CD4-positive, alpha-beta memory T cell (primary cell): Measurements from ENCODE around the gene ROM1. TPM values are rescaled to one million over a fixed set of nuclear protein-coding genes. Genes with fewer than 3 reads are reported as not detected.

Experiments
- CTCF ChIA-PET: fragments of 350-600 bp; sonication (Branson Sonifier 250); formaldehyde crosslinking; loops from one replicate; lab custom pipeline; 2021; ENCODE audit warnings: inconsistent platforms; ENCODE audit not compliant: partially characterized antibody; lab: Charles Lee
- POLR2A ChIA-PET: fragments of 350-600 bp; sonication (Branson Sonifier 250); formaldehyde crosslinking; loops from one replicate; lab custom pipeline; 2021; ENCODE audit not compliant: partially characterized antibody; lab: Charles Lee
- DNase-seq, 5 donors: peaks; one replicate each; pipeline versions ENCODE4 v3.0.0 to v3.0.0-alpha.2; 2020 to 2022; ENCODE audit warnings: mixed read lengths in 1 of 5
- H3K27ac ChIP-seq: one replicate; pipeline ENCODE4 v1.7.0; 2013; ENCODE audit warnings: low read depth, low read length
- H3K27me3 ChIP-seq: 2 replicates; pipeline ENCODE4 v1.7.0; 2013; ENCODE audit warnings: mild to moderate bottlenecking, low read length, moderate library complexity; ENCODE audit not compliant: insufficient read depth
- H3K36me3 ChIP-seq: 2 replicates; pipeline ENCODE4 v1.7.0; 2013; ENCODE audit warnings: mild to moderate bottlenecking, low read length, moderate library complexity; ENCODE audit not compliant: insufficient read depth
- H3K4me1 ChIP-seq: 2 replicates; pipeline ENCODE4 v1.7.0; 2013; ENCODE audit warnings: mild to moderate bottlenecking, low read length, moderate library complexity; ENCODE audit not compliant: insufficient read depth
- H3K4me3 ChIP-seq, 2 donors: one replicate each; pipeline ENCODE4 v1.7.0; 2013; ENCODE audit warnings: low read length in 2 of 2, mild to moderate bottlenecking in 1 of 2
- H3K9me3 ChIP-seq, 2 donors: one replicate each; pipeline ENCODE4 v1.7.0; 2013; ENCODE audit warnings: low read length in 2 of 2, control low read depth in 1 of 2; ENCODE audit not compliant: control insufficient read depth in 1 of 2
- H3K27ac Mint-ChIP-seq, 7 donors: one replicate each; pipeline ENCODE4 v1.8.0; 2020 to 2021; ENCODE audit warnings: mixed read lengths in 7 of 7, mild to moderate bottlenecking in 6 of 7, inconsistent platforms in 3 of 7, moderate library complexity in 3 of 7
- H3K27me3 Mint-ChIP-seq, 2 donors: one replicate each; pipeline ENCODE4 v1.8.0; 2020 to 2021; ENCODE audit warnings: mixed read lengths in 2 of 2
- H3K36me3 Mint-ChIP-seq, 2 donors: one replicate each; pipeline ENCODE4 v1.8.0; 2020 to 2021; ENCODE audit warnings: mixed read lengths in 2 of 2, inconsistent platforms in 1 of 2, mild to moderate bottlenecking in 1 of 2
- H3K4me1 Mint-ChIP-seq, 4 donors: one replicate each; pipeline ENCODE4 v1.8.0; 2020 to 2021; ENCODE audit warnings: mixed read lengths in 4 of 4, mild to moderate bottlenecking in 1 of 4
- H3K4me3 Mint-ChIP-seq, 8 donors: one replicate each; pipeline ENCODE4 v1.8.0; 2020 to 2021; ENCODE audit warnings: mixed read lengths in 8 of 8, mild to moderate bottlenecking in 7 of 8, moderate library complexity in 6 of 8, inconsistent platforms in 3 of 8
- H3K9me3 Mint-ChIP-seq, 8 donors: one replicate each; pipeline ENCODE4 v1.8.0; 2020 to 2021; ENCODE audit warnings: mixed read lengths in 8 of 8, mild to moderate bottlenecking in 5 of 8, inconsistent platforms in 3 of 8, moderate library complexity in 1 of 8
- intact Hi-C: fragments of 100-400 bp; cut with micrococcal nuclease; formaldehyde crosslinking; loops from one replicate; pipeline ENCODE4 v1.15.1; 2023
- polyA plus RNA-seq, 2 donors: library from polyadenylated mRNA; unstranded; fragments of 300-500 nt; fragmentation: Illumina TruSeq; gene quantifications; one replicate each; pipeline ENCODE4 v1.2.3, GENCODE V29; 2021
- total RNA-seq, 2 experiments: library from RNA; stranded (reverse); gene quantifications; one replicate each; pipeline ENCODE4 v1.2.3, GENCODE V29; 2021

ROM1 gene
- total and polyA plus RNA-seq, 4 experiments from 2014 or later: 0.98 to 1.9 (median 1.3) TPM

GRCh38 chr11:62603776-62604299, 9.2 kb upstream of the ROM1 start:
- H3K27me3 ChIP-seq: no peaks in the 10 kb centered on the region
- intact Hi-C loops: no loop called here
- H3K4me3 ChIP-seq: no peak overlapping the region
- Mint-ChIP-seq H3K27ac (peak overlapping the region; percentile 29 to 92 (median 66)), H3K36me3 (peaks cover 40 to 65% of the 10 kb centered on the region in 2 donors), H3K4me3 (peak overlapping the region in 6 of 8 donors; percentile 29 to 83 (median 78)), H3K27me3 (no peaks in the 10 kb centered on the region), H3K4me1 (peaks cover 27 to 53% (median 43%) of the 10 kb centered on the region in 4 donors), H3K9me3 (no peaks in the 10 kb centered on the region)
- H3K9me3 ChIP-seq: no peaks in the 10 kb centered on the region
- DNase-seq: no peak
- CTCF ChIA-PET: interaction anchor here (3.0 kb wide), 1 partner anchor 12 kb away, joined by 14 read pairs; the partner anchor contains the start of gene TUT1
- H3K36me3 ChIP-seq: peaks cover 46% of the 10 kb centered on the region
- H3K27ac ChIP-seq: no peak overlapping the region
- POLR2A ChIA-PET: interaction anchor here (1.0 to 6.3 kb wide), 8 partner anchors 8 to 277 kb away, joined by 3 to 168 read pairs (median 7); partner anchors contain the start of genes B3GAT3, C11orf98, CSKMT and EML3
- peaks cover 32% of the 10 kb centered on the region for H3K4me1 ChIP-seq

GRCh38 chr11:62604460-62605120, 8.5 kb upstream of the ROM1 start:
- peaks cover 32% of the 10 kb centered on the region for H3K4me1 ChIP-seq
- H3K9me3 ChIP-seq: no peaks in the 10 kb centered on the region
- H3K27ac ChIP-seq: no peak overlapping the region
- no peak for DNase-seq
- intact Hi-C loops: no loop called here
- H3K4me3 ChIP-seq: no peak overlapping the region
- Mint-ChIP-seq H3K27me3 (no peaks in the 10 kb centered on the region), H3K4me3 (no peak overlapping the region), H3K27ac (peak overlapping the region in 1 of 7 donors; percentile 42), H3K9me3 (no peaks in the 10 kb centered on the region), H3K36me3 (peaks cover 32 to 65% of the 10 kb centered on the region in 2 donors), H3K4me1 (peaks cover 22 to 53% (median 38%) of the 10 kb centered on the region in 4 donors)
- peaks cover 51% of the 10 kb centered on the region for H3K36me3 ChIP-seq
- CTCF ChIA-PET: interaction anchor here (0.6 to 3.0 kb wide), 2 partner anchors 12 to 37 kb away, joined by 3 to 14 read pairs; partner anchors contain the start of gene TUT1
- POLR2A ChIA-PET: interaction anchor here (1.0 to 6.3 kb wide), 7 partner anchors 9 to 276 kb away, joined by 3 to 168 read pairs (median 5); partner anchors contain the start of genes B3GAT3, C11orf98, CSKMT and INTS5
- H3K27me3 ChIP-seq: no peaks in the 10 kb centered on the region

DNA sequence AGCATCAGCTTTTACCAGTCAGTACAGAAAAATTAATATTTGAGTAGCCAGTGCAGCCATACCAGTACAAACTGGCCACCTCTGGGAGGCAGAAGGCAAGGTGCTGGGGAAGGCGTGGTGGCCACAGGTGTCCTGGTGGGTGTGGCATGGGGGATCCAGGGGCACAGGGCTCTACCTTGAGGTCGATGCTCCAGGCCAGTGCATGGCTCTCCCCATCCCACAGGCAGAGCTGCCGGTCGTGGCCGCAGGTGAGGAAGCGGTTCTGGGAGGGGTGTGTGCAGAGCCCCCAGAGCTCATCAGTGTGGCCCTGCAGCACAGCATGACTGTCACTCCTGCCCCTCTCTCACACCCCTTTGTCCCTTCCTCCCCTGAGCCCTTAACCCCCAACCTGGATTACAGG, 7.6 kb upstream of the ROM1 start:
- Histone ChIP-seq H3K27me3 (no peaks in the 10 kb centered on the region), H3K27ac (no peak overlapping the region), H3K9me3 (no peaks in the 10 kb centered on the region), H3K4me1 (peaks cover 34% of the 10 kb centered on the region), H3K4me3 (no peak overlapping the region), H3K36me3 (peaks cover 55% of the 10 kb centered on the region)
- DNase-seq: no peak
- CTCF ChIA-PET: interaction anchor here (0.5 to 3.0 kb wide), 3 partner anchors 13 to 40 kb away, joined by 3 to 14 read pairs (median 3); partner anchors contain the start of gene TUT1
- intact Hi-C loops: no loop called here
- H3K36me3 Mint-ChIP-seq: peaks cover 27 to 63% of the 10 kb centered on the region in 2 donors
- peak overlapping the region in 1 of 7 donors; percentile 22 for H3K27ac Mint-ChIP-seq
- H3K4me1 Mint-ChIP-seq: peaks cover 20 to 53% (median 36%) of the 10 kb centered on the region in 4 donors
- H3K27me3 Mint-ChIP-seq: no peaks in the 10 kb centered on the region
- peak overlapping the region in 1 of 8 donors; percentile 9 for H3K4me3 Mint-ChIP-seq
- POLR2A ChIA-PET: interaction anchor here (1.0 to 10.8 kb wide), 6 partner anchors 11 to 276 kb away, joined by 4 to 142 read pairs (median 6); partner anchors contain the start of genes B3GAT3, C11orf98, CSKMT and INTS5
- no peaks in the 10 kb centered on the region for H3K9me3 Mint-ChIP-seq

DNA sequence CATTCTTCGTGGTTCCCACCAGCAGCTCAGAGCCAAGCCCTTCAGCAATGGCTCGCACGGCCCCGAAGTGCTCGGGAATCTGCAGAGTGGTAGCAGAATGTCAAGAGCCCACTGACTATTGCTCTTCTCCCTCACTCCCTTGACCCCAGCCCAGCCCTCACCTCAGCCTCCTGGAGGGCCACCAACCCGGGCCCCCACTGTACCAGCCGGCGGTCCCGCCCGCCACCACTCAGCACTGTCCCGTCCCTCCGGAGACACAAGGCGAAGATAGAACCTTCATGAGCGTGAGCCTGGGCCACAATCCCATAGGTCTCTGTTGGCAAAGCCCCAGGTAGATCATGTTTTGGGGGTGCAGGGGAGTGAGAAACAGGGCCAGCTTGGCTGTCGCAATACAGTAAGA, 7.2 kb upstream of the ROM1 start:
- Histone ChIP-seq H3K9me3 (no peaks in the 10 kb centered on the region), H3K27me3 (no peaks in the 10 kb centered on the region), H3K36me3 (peaks cover 59% of the 10 kb centered on the region), H3K4me3 (no peak overlapping the region), H3K27ac (no peak overlapping the region), H3K4me1 (peaks cover 39% of the 10 kb centered on the region)
- intact Hi-C loops: no loop called here
- Mint-ChIP-seq H3K9me3 (no peaks in the 10 kb centered on the region), H3K27me3 (no peaks in the 10 kb centered on the region), H3K4me1 (peaks cover 20 to 56% (median 35%) of the 10 kb centered on the region in 4 donors), H3K27ac (no peak overlapping the region), H3K36me3 (peaks cover 25 to 59% of the 10 kb centered on the region in 2 donors), H3K4me3 (no peak overlapping the region)
- CTCF ChIA-PET: interaction anchor here (0.5 to 3.0 kb wide), 3 partner anchors 14 to 88 kb away, joined by 3 to 14 read pairs (median 3); partner anchors contain the start of gene TUT1
- no peak for DNase-seq
- POLR2A ChIA-PET: interaction anchor here (0.8 to 10.8 kb wide), 4 partner anchors 12 to 59 kb away, joined by 3 to 142 read pairs (median 16); partner anchors contain the start of genes B3GAT3, C11orf98, CSKMT and TUT1

- intact Hi-C loops: no loop called here
- POLR2A ChIA-PET: interaction anchor here (1.0 to 10.8 kb wide), 5 partner anchors 8 to 64 kb away, joined by 7 to 142 read pairs (median 9); partner anchors contain the start of genes B3GAT3, LBHD1, TUT1 and UQCC3
- Mint-ChIP-seq H3K4me3 (no peak overlapping the region), H3K4me1 (peaks cover 18 to 63% (median 37%) of the 10 kb centered on the region in 4 donors), H3K27me3 (no peaks in the 10 kb centered on the region), H3K9me3 (no peaks in the 10 kb centered on the region), H3K27ac (peak overlapping the region in 3 of 7 donors; percentile 24 to 82 (median 68)), H3K36me3 (peaks cover 25 to 56% of the 10 kb centered on the region in 2 donors)
- H3K4me3 ChIP-seq: no peak overlapping the region
- CTCF ChIA-PET: interaction anchor here (1.5 kb wide), 1 partner anchor 13 kb away, joined by 3 read pairs; no protein-coding TSS in a partner anchor
- no peak overlapping the region for H3K27ac ChIP-seq
- H3K4me1 ChIP-seq: peaks cover 49% of the 10 kb centered on the region
- no peaks in the 10 kb centered on the region for H3K9me3 ChIP-seq
- H3K36me3 ChIP-seq: peaks cover 60% of the 10 kb centered on the region
- no peak for DNase-seq
- H3K27me3 ChIP-seq: no peaks in the 10 kb centered on the region
Measured at GRCh38 chr11:62607714-62608113, 5.3 kb upstream of the ROM1 start.

DNA sequence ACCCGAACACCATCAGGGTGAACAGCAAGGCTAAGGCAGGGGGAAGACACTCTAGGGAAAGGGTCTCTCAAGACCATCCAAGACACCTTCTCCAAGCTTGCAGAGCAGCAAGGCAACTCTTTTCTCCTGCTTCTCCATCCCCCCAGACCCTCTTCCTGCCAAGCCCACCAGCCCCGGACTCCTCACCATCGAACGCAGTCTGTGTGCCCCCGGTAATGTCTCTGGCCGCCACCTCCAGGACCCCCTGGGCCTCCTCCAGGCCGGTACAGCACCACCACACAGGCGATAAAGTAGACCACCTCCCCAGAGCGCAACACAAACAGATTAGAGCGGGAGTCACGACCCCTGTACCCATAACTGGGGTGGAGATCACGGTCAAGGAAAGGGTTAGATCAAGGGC, 4.3 kb upstream of the ROM1 start:
- peaks cover 59% of the 10 kb centered on the region for H3K36me3 ChIP-seq
- intact Hi-C loops: no loop called here
- Mint-ChIP-seq H3K9me3 (no peaks in the 10 kb centered on the region), H3K27ac (peak overlapping the region in 5 of 7 donors; percentile 42 to 79 (median 62)), H3K27me3 (no peaks in the 10 kb centered on the region), H3K4me1 (peaks cover 16 to 58% (median 33%) of the 10 kb centered on the region in 4 donors), H3K4me3 (peak overlapping the region in 3 of 8 donors; percentile 38 to 70 (median 54)), H3K36me3 (peaks cover 19 to 48% of the 10 kb centered on the region in 2 donors)
- H3K27me3 ChIP-seq: no peaks in the 10 kb centered on the region
- H3K9me3 ChIP-seq: no peaks in the 10 kb centered on the region
- no peak for DNase-seq
- ChIA-PET POLR2A (interaction anchor here (0.7 to 10.8 kb wide), 6 partner anchors 9 to 63 kb away, joined by 3 to 142 read pairs (median 10); partner anchors contain the start of genes B3GAT3, C11orf98, CSKMT and EEF1G), CTCF (interaction anchor here (0.7 kb wide), 1 partner anchor 16 kb away, joined by 3 read pairs; no protein-coding TSS in a partner anchor)
- no peak overlapping the region for H3K27ac ChIP-seq
- no peak overlapping the region for H3K4me3 ChIP-seq
- peaks cover 56% of the 10 kb centered on the region for H3K4me1 ChIP-seq
